ENCODE measurements around the gene EGLN3.

The EGLN3 gene

GRCh38 chr14:33962016-33962415, 11.1 kb upstream of the EGLN3 start:
- no peak for DNase-seq
- no peak for ATAC-seq

- DNase-seq = no peak
- no peak for ATAC-seq
These were observed 8.8 kb upstream of the EGLN3 start for GRCh38 chr14:33959692-33960151.

GRCh38 chr14:33958605-33959226, 7.8 kb upstream of the EGLN3 start:
- DNase-seq (no peak), ATAC-seq (no peak)

DNA sequence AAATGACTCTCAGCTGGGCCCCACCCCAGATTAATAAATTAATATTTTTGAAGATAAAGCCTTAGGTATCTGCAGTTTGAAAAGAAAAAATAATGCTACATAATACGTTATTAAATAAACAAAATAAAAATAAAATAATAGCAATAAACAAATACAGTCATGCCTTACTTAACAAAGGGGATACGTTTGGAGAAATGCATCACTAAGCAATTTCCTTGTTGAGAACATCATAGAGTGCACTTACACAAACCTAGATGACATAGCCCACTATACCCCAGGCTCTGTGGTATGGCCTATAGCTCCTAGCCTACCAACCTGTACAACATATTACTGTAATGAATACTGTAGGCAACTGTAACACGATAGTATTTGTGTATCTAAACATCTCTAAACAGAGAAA, 7.1 kb upstream of the EGLN3 start:
- ATAC-seq (no peak), DNase-seq (no peak)

- ATAC-seq (no peak), DNase-seq (no peak)
These were observed 6.4 kb upstream of the EGLN3 start for GRCh38 chr14:33957299-33957698.

- DNase-seq = no peak
- ATAC-seq = no peak
These were observed 5.8 kb upstream of the EGLN3 start for GRCh38 chr14:33956640-33957039.

GRCh38 chr14:33954016-33954598, 3.2 kb upstream of the EGLN3 start:
- ATAC-seq (no peak), DNase-seq (no peak)

DNA sequence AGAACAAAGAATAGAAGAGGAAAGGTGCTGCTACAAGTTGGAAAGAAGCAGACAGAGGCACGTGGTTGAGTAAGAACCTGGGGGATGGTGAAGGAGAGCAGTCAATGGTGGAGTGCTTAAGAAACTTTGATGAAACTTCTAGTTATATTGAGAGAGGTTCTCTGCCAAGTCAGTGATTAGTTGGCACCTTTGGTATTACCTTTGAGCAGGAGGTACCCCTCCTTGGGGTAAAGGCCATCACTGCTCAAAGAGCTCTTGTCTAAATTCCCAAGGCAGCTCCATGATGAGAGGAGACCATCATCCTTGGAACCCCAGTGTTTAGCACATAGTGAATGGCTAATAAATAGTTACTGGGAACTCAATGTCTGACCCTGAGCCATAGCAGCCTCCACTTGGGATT, 1.7 kb upstream of the EGLN3 start:
- no peak for ATAC-seq
- no peak for DNase-seq

DNA sequence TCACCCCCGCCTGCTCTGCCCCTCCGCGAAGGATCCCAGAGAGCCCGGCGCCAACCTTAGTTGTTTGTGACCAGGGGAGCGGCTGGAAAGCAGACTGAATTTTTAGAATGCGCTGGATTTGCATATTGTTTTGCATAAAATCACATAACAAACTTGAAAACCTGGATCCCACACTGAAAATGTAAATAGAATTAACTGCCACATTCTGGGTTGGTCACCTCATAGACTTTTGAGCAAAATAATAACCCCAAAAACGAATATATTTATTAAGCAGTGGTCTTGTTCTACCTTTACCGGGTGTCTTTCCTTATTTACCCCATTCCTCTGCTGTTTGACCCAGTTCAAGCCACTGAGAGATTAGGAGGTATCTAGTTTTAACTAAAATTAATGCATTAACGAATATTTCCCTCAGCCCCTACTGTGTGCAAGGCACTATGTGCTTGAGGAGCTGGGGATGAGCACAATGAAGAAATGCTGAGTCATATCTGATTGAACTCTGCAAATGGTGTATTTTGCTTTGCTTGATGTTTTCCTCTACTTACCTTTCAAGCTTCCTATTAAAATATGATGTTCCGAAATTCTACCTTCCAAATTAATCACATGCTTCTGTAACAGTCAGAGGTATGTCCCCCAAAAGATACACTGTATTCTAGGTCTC, 438 bp upstream of the EGLN3 start:
- ATAC-seq = no peak
- DNase-seq = no peak

- ATAC-seq (no peak), DNase-seq (no peak)
These were observed 1.4 kb downstream of the EGLN3 start for GRCh38 chr14:33949411-33949893.

DNA sequence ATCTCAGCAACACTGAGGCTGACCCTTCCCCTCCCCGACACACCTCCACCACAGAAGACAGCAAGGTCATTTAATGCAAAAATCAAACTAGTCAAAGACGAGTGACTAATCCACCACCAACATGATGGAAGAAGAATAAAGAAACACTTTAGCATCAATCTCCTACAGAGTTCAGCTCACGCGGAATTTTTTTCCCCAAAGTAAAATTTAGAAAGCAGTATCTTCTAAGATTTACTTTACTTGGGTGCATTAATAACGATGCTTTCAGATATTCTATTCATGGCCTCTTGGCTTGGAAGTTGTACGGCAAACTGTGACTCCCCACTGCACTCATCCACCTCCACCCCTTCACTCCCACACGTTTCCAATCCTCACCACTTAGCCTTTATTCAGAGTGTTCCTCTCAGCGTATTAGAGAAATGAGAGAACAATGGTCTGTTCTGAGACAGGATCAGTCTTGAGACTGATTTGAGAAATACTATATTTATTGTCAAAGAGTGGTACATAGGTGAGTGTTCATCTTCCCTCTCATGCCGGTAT, 1.9 kb downstream of the EGLN3 start:
- DNase-seq = no peak

GRCh38 chr14:33948145-33948868, 2.6 kb downstream of the EGLN3 start:
- ATAC-seq = no peak
- DNase-seq = no peak

More for the DNA sequence above, 1.9 kb downstream of the EGLN3 start:
- no peak for ATAC-seq

GRCh38 chr14:33946679-33947476, 4.0 kb downstream of the EGLN3 start:
- no peak for ATAC-seq
- no peak for DNase-seq

GRCh38 chr14:33945210-33946088, 5.4 kb downstream of the EGLN3 start:
- DNase-seq (no peak), ATAC-seq (no peak)

DNA sequence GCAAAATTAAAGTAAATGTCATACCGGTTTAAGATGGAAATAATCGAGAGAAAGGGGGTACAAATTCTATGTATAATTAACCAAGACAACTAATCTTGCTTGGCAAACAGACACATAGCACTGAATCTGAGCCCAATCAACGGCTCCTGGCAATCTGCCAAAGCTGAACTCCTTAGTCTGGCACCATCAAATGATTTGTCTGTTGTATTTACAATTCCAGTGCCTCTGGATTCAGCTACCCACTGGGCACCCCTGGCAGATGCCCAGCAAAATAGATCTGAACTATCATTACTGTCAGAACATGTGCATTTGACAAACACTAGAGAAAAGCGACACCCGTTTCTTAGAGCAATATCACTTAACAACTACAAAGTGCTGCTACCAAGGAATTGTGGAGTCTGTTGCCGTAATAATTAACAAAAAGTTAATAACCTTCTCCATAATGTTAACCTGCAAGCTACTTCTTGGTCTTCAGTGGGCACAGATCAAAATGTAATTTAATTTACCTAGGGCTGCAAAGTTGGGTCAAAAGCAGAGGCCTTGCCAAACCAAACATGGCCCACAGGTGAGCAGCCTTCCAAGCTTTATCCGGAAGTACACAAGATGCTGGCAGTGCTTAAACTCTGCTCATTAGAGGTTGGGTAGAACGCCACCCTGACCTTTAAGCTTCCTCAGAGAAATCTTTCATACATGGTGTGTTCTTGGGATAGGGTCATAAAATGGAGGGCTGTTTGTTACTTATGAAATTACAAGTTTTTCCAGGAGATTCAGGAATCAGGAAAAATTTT, 7.6 kb downstream of the EGLN3 start:
- no peak for DNase-seq
- no peak for ATAC-seq

- ATAC-seq (no peak), DNase-seq (no peak)
These were observed 9.2 kb downstream of the EGLN3 start for GRCh38 chr14:33941718-33942117.

DNA sequence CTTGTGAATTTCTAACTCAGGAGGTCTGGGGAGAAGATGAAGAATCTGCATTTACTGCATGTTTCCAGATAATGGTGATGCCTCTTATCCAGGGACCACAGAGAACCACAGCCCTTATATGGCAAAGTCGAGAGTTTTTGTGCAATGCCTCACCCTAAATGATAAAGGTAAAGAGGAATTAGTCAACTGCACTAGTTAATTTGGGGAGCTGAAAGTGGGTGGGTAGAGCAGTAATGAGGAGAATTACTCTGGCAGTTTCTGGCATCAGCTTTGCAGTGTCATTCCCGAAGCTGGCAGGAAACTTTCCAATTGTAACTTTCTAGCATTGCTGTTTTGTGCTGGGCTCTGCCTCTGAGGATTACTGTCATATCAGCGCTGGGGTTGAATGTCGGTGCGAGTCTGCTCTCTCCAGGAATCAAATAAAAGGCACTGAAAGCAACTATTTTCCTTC, 10.3 kb downstream of the EGLN3 start:
- DNase-seq (no peak), ATAC-seq (no peak)

DNA sequence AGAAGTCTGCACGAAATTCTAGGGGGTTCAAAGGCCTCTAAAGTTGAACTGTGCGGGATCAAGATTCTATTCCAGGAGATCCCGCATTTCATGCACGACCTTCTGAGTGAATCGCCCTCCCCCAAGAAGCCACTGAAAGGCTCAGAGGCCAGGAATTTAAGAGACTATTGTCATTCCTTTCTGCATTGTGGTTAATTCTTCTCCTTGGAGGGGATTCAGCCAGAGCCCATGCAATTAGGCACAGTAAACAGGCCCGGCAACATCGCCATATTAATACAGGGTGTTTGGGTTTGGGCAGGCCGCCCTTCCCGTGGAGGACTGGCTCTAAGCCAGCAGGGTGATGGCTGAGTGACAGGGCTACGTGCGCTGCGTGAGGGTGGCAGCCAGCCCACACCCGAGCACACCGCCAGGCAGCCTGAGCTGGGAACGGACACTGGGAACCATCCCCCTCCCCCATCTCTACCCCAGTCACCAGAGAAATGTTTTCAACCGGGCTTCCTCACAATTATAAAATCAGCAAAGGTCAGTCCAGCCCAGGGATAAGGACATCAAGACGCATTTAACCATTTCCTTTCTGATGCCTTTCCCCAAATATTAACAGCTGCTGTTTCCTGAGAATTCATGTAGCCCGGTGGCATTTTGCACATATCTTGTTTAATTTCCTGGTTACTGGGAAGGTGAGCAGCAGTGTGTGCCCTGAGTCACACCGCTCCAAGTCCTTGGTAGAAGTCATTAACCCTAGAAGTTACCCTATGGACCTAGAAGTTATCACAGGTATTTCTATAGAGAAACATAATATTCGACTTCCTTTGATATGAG, 12.5 kb downstream of the EGLN3 start:
- no peak for DNase-seq
- no peak for ATAC-seq

- no peak for ATAC-seq
These were observed 14.5 kb downstream of the EGLN3 start for GRCh38 chr14:33936391-33936790.

More at GRCh38 chr14:33936391-33936790, 14.5 kb downstream of the EGLN3 start:
- no peak for DNase-seq

Measured in stimulated activated naive CD8-positive, alpha-beta T cell treated with anti-CD3 and anti-CD28 coated beads, Interleukin-15, Interleukin-2, amounts not matched to agents 100 U/mL and 50 U/mL, for 24 hours (primary cell).